ENCODE measurements around the gene P2RX1.
A peak's percentile ranks its signal among the peaks of the same experiment; 100 is the strongest.
"Not testable (repeated sequence)": the region's sequence is repeated elsewhere in the genome, so short reads cannot be mapped to it uniquely, and the experiment has no call there.

The P2RX1 gene

DNA sequence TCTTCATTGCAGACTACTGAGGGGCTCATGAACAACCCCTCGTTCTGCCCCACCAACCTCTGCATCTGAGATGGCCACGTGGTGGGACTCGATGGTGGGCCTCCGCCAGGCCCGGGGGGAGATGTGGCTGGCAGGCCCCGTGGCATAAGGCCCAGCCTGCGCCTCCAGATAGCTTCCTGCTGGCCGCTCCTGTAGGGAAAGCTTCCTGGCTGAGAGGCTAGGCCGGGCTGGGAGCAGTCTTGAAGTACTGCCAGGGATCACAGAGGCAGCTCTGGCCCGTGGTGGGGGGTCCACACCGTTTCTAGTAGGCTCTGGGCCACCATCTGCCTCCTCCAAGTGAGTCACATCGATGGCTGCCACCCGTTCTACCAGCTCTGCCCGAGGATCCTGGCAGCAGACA lies 31.0 kb downstream of the P2RX1 start:
- DNase-seq: no peak

GRCh38 chr17:3884188-3884587 lies 32.1 kb downstream of the P2RX1 start:
- DNase-seq: no peak

DNA sequence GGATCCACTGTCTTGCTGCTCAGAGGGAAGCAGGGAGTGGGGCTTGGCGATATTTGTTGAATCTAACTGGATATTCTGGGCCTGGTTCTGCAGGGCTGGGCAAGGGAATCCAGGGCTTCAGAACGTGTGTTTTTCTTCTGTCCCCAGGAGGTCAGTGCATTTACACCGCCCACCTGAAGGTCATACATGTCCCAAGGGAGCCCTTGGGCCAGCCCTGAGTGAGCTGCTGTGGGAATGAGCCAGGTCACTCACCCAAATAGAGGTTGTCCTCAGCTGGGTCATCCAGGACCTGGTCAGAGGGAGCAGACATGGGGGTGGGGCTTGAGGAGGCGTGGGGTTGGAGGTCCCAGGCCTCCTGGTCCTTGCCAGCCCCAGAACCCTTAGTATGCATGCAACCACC lies 34.0 kb downstream of the P2RX1 start:
- DNase-seq: no peak

GRCh38 chr17:3880983-3881382 lies 35.3 kb downstream of the P2RX1 start:
- DNase-seq: no peak

- no peak for DNase-seq
Measured at GRCh38 chr17:3879591-3880417, 36.5 kb downstream of the P2RX1 start.

DNA sequence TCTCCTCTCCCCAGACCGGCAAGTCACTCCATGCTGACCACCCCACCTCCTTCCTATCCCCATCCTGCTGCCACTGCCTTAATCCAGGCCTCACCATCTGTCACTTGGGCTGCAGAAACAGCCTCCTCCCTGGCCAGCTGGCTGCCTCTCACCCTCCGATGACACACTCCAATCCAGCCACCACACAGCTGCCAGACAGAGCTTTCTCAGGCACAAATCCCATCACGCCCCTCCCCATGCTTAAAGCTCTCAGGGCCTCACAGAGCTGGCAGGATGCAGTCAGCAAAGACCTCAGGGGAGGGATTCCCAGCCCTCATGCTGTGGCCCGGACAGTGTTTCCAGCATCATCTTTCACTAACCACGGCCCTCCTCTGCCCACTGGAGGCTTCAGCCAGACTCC lies 37.1 kb downstream of the P2RX1 start:
- DNase-seq: peak; percentile 53

GRCh38 chr17:3877220-3877619 lies 39.0 kb downstream of the P2RX1 start:
- no peak for DNase-seq

GRCh38 chr17:3875317-3875716 lies 40.9 kb downstream of the P2RX1 start:
- no peak for DNase-seq

- DNase-seq: no peak
Measured at GRCh38 chr17:3873862-3874261, 42.4 kb downstream of the P2RX1 start.

DNA sequence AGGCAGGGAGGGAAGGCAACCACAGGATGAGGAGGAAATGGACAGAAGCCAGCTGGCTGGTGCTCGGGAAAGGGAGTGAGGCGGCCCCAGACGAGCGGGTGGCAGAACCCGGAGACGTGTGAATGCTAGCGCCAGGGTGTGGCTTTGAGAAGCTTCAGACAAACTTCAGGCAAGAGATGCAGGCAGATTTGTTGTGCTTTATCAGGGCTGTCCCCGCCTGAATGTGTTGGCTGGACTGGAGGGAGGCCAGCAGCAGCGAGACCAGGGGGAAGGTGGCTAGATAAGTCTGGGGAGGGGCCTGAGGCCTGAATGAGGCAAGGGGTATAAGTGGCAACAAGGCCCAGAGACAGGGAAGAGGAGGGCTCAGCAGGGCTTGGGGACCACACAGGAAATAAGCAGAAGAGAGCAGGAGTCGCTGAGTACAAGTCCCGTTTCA lies 45.4 kb downstream of the P2RX1 start:
- DNase-seq: peak; percentile 14

DNA sequence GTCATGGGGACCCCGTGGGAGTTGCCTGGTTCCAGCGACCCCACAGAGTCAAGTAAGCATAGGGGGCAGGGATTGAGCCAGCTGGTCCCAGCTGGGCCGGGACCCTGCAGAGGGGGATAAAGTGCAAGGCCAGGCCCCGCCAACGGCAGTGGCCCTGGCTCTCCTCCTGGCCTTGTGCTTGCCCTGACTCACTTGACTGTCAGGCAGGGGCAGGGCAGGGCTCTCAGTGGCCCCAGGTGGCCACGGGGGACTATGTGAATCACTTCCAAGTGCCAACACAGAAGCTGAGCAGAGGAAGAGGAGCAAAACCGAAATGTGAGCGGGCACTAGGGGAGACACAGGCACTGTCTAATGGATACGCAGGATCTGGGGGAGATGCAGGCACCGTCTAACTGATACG lies 48.7 kb downstream of the P2RX1 start:
- DNase-seq: no peak

DNA sequence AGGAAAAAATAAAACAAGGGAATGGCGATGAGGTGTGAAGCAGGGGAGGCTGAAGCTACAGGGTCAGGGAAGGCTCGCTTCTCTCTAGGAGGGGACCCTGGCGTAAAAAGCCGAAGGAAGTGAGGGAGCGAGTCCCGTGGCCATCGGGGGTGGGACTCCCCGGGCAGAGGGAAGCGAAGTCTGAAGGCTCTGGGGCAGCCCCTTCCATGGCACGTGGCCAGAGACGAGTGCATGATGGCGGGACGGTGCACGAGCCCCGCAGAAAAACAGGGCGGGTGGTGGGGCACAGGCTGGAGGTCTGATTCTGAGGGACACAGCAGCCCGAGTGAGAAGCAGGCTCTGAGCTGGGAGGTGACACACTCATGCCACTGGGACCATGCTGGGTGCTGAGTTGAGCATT lies 49.2 kb downstream of the P2RX1 start:
- no peak for DNase-seq

DNA sequence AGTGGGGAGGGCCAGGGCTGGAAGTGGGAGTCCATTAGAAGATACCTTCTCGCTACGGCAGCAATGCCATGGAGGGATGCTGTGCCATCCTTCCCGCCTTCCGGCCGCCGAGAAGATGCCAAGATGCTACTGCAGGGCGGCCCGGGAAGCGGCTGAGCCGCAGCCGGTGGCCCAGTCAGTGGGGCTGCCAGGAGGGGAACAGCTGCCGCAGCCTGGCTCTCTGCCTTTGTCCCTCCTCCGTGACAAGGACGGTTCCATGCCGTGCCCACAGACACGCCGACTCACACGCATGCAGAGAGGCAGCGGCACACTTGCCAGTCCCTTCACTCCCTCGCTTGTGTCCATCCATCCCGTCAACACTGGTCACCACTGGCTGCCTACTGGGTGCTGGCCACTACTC lies 50.0 kb downstream of the P2RX1 start:
- DNase-seq: no peak

DNA sequence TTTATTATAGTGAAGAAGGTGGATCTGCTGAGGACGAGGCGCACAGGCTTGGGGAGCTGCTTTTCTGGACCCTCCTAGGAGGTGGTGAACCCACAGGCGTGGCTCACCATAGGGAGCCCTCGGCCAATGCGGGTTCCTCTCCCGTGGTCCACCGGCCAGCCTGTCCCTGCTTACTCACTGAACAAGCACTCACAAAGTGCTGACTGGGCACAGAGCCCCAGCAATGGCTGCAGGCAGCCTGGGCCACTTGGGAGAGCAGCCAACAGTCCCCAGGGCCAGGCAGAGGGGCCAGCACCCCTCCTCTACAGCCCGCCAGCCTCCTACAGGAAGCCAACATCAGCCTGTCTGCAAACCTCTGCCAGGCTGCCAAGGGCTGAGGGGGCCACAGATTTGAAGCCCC lies 51.1 kb downstream of the P2RX1 start:
- DNase-seq: no peak

- DNase-seq: no peak
Measured at GRCh38 chr17:3864534-3864933, 51.7 kb downstream of the P2RX1 start.

- no peak for DNase-seq
Measured at GRCh38 chr17:3861761-3862681, 54.2 kb downstream of the P2RX1 start.

DNA sequence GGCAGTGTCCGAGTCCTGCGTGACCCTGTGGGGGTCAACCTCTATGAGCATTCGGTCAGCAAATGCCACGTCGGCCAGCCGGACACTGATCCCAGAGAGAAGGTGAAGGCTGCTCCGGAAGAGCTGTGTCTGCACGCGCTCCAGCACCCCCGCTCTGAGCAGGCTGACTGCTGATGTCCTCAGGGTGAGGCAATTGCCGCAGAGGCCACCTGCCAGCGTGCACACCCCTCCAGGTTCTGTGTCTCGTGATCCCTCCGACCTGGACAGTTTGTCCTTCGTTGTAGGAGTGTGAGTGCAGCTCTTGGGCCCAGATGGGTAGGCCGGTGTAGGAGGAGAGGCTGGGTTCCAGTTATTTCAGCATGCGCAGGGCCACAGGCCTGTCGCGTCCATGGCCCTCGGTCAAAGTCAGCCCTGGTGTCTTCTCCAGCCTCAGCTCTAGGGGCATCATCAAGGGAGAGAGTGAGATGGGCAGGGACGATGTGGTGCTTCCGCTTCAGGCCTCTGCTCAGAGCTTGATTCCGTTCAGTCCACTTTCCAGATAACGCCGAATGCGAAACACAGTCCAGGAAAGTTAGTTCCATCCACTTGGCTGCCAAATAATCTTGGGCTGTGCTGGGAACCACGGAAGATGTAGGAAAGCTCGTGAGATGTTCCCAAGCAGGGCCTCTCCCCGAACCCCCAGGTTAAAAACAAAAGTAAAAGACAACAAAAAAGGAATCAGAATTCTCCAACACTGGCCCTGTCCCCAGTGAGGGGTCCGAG lies 55.1 kb downstream of the P2RX1 start:
- DNase-seq: no peak

DNA sequence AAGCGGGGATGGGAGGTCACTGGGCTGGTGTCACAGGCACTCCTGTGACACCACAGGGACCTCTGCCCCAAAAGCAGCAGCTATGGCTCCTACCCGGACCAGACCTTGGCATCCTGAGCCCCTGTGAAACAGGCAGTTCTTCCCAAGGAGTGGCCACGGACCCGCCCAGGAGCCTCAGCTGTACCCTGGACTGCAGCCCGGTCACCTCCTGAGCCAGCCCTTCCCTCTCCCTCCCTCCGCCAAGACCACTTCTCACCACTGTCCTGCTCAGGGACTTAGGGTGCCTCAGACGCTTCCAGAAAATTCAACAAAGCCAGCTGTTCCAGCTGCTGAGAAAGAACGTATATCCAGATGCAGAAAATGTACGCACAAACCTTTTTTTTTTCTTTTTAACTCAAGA lies 56.3 kb downstream of the P2RX1 start:
- no peak for DNase-seq

DNA sequence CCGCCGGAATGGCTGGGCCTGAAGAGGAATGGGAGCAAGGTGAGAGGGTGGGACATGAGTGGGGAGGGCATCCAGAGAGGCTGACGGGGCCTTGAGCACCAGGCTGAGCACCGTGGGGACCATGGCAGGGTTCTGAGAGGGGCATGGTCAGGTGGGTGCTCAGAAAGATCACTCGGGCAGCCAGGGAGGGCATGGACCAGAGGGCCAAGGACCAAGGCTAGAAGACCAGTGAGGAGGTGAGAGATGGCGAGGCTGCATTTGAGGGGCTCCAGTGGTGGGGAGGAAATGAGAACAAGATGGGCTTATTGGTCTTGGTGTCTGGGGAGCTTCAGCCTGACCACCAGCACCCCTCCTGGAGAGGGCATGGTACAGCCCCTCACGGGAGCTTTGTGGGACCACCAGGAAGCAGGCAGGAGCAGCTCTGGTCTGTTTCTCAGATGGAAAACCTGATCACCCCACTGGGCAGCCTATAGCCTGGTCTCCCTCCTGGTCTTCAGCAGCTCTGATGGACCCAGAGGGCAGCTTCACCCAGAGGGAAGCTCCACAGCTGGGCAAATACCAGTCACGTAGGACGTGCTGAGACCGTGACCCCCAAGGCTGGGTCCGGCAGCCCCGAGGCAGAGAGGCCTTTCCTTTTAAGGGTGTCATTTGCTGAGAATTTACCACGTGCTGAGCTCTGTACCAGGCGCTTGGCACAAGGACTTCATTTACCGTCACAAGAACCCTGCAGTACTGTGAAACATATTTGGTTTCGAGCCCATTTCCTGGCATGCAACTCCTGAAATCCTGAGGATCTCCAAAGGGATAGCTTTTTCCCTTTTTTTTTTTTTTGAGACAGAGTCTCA lies 58.8 kb downstream of the P2RX1 start:
- no peak for DNase-seq

- DNase-seq: not testable (repeated sequence)
Measured at GRCh38 chr17:3854204-3854603, 62.1 kb downstream of the P2RX1 start.

- no peak for DNase-seq
Measured at GRCh38 chr17:3852561-3852960, 63.7 kb downstream of the P2RX1 start.

DNA sequence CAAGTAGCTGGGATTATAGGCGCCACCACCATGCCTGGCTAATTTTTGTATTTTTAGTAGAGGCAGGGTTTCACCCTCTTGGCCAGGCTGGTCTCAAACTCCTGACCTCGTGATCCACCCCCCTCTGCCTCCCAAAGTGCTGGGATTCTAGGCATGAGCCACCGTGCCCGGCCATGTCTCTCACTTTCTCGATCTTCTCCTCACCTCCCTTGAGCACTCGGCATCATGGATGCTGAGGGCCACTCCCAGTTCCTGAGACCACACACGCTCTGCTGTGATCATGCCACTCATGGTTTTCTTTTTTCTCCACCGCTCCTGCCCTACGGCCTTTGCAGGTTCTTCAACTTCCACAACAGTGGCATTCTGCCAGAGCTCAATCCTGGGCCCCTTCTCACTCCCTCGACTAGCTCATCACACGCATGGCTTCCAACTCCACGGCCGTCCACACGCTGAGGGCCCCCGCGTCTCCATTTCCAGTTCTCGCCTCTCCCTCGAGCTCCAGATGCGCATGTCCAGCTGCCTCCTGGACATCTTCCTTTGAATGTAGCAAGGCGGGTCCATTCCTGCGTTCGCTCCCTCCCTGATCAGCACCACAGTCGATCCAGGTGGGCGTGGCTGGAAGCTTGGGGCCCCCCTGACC lies 64.7 kb downstream of the P2RX1 start:
- DNase-seq: no peak
